GM18526 (cell line): ENCODE data around the gene ZBTB7C.

ENCODE experiments used
- POLR2A ChIP-seq: IDR thresholded peaks from 3 replicates; pipeline ENCODE4 v1.6.1; 2011; ENCODE audit not compliant: insufficient read length; ENCODE audit errors: extremely low read depth

ZBTB7C gene

DNA sequence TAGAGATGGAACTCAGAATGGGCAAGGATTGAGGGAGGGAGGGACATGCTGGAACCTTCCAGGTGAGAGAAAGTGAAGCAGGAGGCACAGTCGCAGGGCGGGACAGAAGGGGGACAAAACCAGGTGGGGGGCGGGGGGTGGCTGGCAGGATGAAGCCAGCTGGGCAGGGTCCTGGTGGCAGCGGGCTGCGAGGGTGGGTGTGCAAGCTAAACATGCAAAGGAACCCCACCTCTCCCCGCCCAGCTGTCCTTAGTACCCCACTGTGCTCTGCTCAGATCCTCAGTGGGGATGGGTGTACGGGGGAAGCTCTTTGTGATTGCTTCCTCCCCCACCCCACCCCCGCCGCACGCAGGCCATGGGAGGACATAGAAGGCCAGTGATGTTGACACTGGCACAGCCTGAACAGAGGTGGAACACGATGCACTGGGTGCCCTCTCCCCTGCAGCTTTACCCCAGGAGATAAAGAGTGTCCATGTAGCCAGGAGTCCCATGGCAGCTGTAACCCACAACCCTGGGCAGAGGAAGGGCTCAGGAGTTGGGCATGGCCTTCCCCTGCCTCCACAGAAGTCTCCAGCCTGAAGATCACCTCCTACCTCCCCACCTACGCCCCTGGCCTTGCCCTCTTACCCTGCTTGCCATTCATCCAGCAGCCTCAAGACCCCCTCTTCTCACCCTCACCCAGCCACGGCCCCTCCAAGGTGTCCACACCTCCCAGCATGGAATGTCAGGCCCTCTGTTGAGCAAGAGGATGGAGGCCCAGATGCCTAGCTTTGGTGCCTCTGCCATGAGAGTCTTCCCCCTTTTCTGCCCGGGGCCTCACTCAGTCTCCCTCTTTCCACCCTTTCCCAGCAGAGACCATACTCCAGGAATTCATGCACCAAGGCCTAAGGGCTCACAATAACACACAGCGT lies 206.6 kb downstream of the ZBTB7C start:
- TF ChIP-seq POLR2A, result no peak

DNA sequence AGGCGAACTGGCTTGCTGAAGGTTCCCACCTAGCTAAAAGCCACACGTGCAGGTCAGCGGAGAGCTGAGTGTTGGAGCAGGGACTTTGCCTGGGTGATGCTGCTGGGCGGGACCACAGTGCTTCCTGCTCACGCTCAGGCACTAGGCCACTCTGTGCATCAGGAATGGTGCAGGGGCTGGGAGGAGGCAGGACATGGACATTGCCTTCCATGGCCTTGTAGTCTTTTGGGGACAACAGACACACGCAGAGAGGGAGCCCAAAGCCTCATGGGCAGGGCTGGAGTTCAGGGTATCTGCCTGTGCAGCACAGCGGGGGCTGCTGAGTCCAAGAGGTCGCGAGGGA lies 207.2 kb downstream of the ZBTB7C start:
- TF ChIP-seq POLR2A, result no peak

DNA sequence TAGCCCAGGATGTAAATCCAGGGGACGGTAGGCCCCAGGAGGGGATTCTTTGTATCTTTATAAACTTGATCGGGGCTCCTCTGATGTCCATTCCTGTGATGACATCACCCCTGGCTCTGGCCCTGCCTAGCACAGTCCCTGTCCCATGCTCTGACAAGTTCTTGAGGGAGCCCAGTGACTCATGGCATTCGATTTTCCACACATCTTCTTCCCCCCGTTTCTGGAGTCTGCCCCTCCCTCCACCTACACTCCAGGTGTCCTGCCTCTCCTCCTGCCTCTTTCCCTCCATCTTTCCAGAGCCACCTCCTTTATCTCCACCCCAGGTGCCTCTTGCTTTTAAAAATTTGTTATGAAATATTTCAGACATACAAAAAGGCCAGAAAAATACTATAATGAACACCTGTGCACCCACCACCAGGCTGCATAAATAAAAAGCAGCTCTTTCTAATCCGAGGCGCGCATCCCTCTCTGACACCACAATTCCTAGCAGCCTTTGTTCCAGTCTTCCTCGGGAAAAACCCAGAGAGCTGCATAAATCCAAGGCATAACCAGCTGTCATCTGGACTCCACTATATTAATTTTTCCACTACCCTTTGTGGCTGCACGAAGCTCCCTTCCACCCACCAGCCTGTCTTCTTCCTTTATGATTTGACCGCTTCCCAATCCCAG lies 207.7 kb downstream of the ZBTB7C start:
- TF ChIP-seq POLR2A, result no peak

GRCh38 chr18:48200631-48201336 lies 208.4 kb downstream of the ZBTB7C start:
- TF ChIP-seq POLR2A, result no peak

- TF ChIP-seq POLR2A, result no peak
Measured at GRCh38 chr18:48199399-48199798, 209.8 kb downstream of the ZBTB7C start.

DNA sequence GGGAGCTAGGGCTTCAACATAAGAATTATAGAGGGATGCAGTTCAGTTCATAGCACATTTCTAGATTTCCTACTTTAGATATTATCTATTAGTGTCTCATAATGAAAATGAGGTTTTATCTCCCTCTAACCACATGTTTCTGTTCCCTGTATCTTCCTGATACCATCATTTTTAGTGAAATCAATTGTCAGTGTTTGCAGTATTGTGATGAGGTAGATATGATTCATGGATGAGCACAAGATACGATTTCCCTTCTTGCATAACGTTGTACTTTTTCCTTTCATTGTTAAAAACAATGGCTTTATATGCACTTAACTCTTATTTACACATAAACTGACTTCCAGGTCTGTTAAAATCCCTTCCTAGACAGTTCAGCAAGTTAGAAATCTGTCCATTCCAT lies 211.4 kb downstream of the ZBTB7C start:
- no peak for TF ChIP-seq POLR2A

- TF ChIP-seq POLR2A, result no peak
Measured at GRCh38 chr18:48195787-48196186, 213.4 kb downstream of the ZBTB7C start.

DNA sequence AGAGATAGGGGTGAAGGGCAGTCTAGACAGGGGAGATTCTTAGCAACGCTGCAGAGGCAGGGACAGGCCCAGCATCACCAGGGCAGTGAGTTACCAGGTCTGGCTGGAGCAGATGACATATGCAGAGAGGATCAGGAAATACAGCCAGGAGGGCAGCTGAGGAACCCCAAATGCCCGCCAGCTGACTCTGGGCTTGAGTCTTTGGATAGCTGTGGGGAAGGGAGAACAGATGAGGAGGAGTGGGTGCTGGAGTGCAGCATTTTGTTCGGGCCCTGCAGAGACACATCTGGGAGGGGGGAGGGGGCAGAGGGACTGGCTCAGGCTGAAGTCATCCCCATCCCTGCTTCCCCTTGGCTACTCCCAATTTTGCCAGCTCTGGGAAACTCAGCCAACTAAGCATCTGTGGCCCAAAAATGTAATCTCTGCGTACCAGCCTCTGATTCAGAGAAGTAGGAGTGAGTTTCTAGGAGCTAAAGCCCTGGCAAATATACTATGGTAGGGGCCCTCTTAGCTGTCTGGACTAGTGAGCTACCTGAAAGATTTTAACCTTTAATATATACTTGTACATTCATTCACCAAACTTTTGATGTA lies 214.5 kb downstream of the ZBTB7C start:
- TF ChIP-seq POLR2A, result no peak

DNA sequence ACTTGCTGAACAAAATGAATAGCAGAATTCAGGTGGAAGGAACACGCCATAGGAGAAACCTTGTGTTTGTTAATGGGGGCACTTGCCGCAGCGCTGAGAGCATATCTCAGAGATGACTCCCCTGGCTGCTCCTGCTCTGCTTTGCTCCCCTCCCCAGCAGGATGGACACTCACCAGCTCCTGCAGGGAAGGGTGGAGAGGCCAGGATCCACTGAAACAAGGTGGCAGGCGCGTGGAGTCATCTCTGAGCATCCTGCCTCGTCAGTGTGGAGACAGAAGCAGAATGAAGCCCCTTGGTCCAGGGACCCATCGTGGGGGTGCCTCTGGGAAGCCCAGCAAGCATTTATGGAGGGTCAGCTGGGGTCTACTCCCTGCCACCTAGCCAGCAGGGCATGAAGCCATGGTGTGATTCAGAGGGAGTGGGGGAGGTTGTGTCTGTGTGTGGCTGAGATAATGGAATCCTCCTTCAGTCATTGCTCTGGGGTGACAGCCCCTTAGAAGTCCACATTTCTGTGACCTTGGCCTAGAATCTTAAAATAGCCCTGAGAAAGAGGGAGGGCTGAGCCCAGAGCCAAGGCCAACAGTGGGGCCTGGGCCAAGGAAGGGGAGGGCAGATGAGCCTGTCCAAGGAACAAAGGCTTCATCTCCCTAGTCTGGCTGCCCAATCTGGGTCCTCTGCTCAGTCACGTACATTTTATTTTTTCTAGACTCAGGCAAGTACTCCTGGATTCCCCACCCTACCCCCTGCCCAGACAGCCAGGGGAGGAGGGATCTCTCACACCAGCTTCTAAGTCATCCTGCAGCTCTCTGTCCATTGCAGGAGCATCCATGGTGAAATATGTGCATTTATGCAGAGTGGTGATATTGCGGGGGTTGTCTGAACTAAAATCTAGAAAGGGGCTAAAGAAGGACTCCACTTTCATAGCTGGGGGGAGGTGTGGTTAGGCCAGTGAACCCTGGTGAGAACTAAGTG lies 215.4 kb downstream of the ZBTB7C start:
- no peak for TF ChIP-seq POLR2A

DNA sequence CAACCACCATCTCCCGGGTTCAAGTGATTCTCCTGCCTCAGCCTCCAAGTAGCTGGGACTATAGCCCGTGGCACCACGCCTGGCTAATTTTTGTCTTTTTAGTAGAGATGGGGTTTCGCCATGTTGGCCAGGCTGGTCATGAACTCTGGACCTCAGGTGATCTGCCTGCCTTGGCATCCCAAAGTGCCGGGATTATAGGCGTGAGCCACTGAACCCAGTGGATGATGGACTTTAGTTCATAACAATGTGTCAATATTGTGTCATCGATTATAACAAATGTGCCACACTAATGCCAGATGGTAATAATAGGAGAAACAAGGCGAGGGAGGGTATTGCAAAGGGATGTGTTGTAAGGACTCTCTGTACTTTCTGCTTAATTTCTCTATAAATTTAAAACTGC lies 216.6 kb downstream of the ZBTB7C start:
- TF ChIP-seq POLR2A, result no peak

- TF ChIP-seq POLR2A, result no peak
Measured at GRCh38 chr18:48191494-48191893, 217.7 kb downstream of the ZBTB7C start.

GRCh38 chr18:48190994-48191393 lies 218.2 kb downstream of the ZBTB7C start:
- no peak for TF ChIP-seq POLR2A

GRCh38 chr18:48188609-48189008 lies 220.6 kb downstream of the ZBTB7C start:
- TF ChIP-seq POLR2A, result no peak

DNA sequence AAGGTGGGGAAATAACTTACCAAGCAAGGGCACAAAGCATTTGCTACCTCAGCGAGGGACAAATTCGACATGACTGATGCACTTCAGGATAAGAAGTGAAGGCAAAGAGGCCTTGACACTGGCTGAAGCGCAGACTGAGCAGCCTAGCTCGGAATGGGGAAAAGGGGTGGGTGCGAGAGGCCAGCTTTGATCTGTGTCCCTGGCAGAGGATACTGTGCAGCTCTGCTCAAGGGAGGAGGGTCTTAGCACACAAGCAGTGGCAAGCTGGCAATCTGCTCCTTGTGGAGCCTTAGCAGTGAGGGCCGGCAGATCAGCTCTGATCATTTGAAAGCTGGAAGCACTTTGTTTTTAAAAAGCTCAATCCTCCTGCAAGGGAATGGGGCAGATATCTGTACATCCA lies 222.3 kb downstream of the ZBTB7C start:
- no peak for TF ChIP-seq POLR2A

- no peak for TF ChIP-seq POLR2A
Measured at GRCh38 chr18:48186131-48186766, 222.9 kb downstream of the ZBTB7C start.

GRCh38 chr18:48184118-48184517 lies 225.1 kb downstream of the ZBTB7C start:
- TF ChIP-seq POLR2A, result no peak
